Parietal lobe (tissue), 2 donors: Measurements from ENCODE around the gene TRIP4. TPM values are rescaled to one million over a fixed set of nuclear protein-coding genes. Genes with fewer than 3 reads are reported as not detected.

Experiments
- small RNA-seq: library from RNA; depleted of rRNA; stranded (forward); fragments of <200 nt; gene quantifications from one replicate; pipeline ENCODE3, GENCODE V24; 2014; ENCODE audit warnings: low replicate concordance
- total RNA-seq: library from RNA; depleted of rRNA; stranded (reverse); fragments of >200 nt; gene quantifications from one replicate; pipeline ENCODE4 v1.2.3, GENCODE V29; 2014

Gene TRIP4
- total RNA-seq = 24.7 TPM

DNA sequence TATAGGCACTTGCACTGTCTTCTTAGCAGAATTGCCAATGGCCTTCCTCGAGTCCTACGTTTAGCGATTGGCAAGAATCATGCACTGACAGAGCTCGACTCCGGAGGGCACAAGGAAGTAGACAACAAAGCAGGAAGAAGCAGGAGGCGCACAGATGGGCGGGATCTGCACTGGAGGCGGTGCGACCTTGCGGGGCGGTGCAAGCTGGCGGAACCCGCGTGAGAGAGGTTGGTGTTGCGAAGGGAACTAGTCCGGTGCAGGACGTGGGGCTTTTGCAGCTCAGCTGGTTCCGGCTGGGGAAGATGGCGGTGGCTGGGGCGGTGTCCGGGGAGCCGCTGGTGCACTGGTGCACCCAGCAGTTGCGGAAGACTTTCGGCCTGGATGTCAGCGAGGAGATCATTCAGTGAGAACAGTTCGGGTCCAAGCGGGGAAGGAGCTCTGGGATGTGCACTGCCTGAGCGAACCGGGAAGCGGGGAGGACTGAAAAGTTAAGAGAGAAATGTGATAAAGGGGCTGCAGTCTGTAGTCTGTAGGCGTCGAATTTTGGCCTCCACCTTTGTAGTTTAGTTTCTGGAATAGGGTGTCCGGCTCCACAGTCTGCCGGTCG is at the start of gene TRIP4:
TSS of gene TRIP4 (plus strand) at position 275 of the 607 bp plus-strand sequence. CDS start at position 303, 28 bp downstream.

DNA sequence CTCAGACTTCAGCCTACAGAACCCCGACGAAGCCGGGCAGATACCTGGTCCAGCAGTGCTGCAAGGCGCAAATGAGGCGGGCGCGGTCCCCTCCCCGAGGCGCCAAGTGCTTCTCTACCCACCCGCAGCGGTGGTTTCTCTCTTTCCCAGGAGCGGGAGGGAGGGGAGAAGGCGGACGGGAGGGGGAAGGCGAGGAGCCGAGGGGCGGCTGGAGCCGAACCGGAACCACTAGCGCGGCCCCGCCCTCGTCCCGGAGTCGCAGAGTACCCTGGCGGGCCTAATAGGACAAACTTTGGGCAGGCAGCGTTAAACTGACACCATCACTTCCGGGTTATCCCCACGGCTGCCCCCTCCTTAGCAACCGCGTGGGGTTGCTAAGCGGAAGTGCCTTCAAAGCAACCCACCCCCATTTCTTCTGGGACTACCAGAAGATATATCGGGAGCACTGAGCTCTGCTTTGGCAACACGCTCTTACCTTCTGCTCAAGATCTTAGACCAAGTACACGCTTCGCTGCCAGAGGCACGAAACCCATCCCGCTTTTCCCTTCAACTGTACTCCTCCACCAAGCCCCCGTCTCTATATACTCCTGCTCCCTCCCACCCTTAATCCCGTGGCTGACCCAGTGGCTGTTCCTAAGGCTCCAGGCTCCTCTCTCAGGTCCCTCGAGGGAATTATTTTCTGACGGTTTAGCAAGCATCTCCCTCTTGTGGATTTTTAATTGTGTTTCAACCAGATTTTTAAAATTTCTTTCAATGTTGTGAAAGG is 31.5 kb upstream of the TRIP4 start, which contains the start of gene CSNK1G1:
TSS of gene CSNK1G1 (minus strand) at position 230 of the 766 bp plus-strand sequence. CDS start 55,674 bp downstream, outside the sequence.

DNA sequence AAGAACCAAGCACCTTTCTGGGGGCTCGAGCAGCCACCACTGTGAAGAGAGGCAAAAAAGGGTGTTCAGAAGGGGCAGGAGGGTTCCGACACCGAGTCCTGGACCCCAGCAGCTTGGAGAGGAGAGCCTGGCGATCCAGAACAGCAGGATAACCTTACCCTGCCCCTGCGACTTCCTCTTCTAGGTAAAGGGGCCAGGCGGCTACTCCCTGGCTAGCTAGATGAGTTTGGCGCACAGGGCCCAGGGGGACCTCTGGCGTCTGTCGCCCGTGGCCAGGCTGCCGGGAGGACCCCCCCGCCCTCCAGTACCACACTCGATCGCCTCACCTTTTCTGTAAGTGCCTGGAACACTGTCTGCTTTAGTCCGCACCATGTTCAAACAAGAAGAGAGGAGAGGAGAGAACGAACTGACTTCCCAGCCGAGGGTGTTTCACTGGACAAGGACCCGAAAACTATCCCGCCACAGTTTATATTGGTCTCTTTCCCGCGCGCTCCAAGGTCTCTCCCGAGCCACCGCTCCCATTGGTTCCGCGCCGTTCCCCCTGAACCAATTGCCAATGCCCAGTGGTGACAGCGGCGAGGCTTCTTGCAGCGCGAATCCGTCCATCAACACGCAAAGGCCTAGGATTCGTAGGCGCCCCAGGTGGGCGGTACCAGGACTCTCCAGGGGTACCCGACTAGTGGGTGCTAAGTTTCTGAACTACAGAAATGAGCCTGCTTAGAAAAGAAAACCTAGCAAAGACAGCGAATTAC is 6.5 kb upstream of the TRIP4 start, which contains the start of gene PCLAF:
TSS of gene PCLAF (minus strand) at position 442 of the 752 bp plus-strand sequence. CDS start at position 372, 70 bp downstream.

DNA sequence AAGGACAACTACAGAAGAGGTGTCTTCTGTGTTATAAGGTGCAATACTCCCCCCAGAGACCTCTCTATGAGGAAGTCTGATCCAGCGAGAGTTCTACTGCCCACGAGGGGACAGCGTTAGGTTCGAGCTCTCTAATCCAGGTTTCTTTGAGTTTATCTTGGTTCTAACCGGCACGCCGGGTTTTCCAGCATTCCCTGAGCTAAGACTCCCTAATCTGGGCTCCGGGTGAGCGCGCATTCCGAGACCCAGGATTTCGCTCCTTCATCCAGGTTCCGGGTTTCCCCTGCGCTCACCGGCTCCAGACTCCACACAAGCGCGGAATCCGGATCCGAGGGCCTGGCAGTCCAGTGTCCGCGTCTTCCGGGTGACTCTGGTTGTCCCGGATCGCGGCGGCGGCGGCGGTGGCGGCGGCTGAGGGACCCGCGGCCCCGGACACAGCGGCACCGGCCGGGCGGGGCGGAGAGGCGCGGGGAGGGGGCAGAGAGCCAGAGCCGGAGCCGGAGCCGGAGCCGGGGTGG is 72.6 kb downstream of the TRIP4 start, which contains the start of gene ZNF609:
TSS of gene ZNF609 (plus strand) at position 373 of the 518 bp plus-strand sequence. CDS start 38,842 bp downstream, outside the sequence.

Small RNA genes lying within 50 kb of the gene (small RNA-seq; reads per million reads assigned to genes)
- gene RF00019 (not detected), gene RF00554 (not detected)

Other genes starting within 250 kb of the TRIP4 start
- gene SNX22, start 236.1 kb upstream of the TRIP4 start, total RNA-seq = 9.7 TPM
- 121 TPM for gene PPIB, start 224.8 kb upstream of the TRIP4 start, total RNA-seq
- 90.1 TPM for gene CSNK1G1, start 31.7 kb upstream of the TRIP4 start, total RNA-seq
- 5.9 TPM for gene PCLAF, start 6.4 kb upstream of the TRIP4 start, total RNA-seq
- gene ZNF609, start 72.7 kb downstream of the TRIP4 start, total RNA-seq = 60.1 TPM